Esophagus squamous epithelium (tissue), 4 donors: ENCODE measurements around the gene MYO3B.

Source experiments
- POLR2A ChIP-seq, 4 donors: fragments of 450-650 bp; IDR thresholded peaks; one replicate each; pipeline ENCODE4 v1.6.1; 2017; ENCODE audit warnings: antibody characterized with exemption in 4 of 4, mild to moderate bottlenecking in 4 of 4, moderate library complexity in 3 of 4
- TF ChIP-seq, protein P1 (sequence below), 6 experiments: fragments of 450-650 bp in 4 of 6; fragments of 200-600 bp in 2 of 6; sonication (generic) in 2 of 6; IDR thresholded peaks; one replicate each; pipeline ENCODE4 v1.5.1; 2016 to 2019; ENCODE audit warnings: antibody characterized with exemption in 6 of 6, mild to moderate bottlenecking in 4 of 6, moderate library complexity in 4 of 6

DNA sequence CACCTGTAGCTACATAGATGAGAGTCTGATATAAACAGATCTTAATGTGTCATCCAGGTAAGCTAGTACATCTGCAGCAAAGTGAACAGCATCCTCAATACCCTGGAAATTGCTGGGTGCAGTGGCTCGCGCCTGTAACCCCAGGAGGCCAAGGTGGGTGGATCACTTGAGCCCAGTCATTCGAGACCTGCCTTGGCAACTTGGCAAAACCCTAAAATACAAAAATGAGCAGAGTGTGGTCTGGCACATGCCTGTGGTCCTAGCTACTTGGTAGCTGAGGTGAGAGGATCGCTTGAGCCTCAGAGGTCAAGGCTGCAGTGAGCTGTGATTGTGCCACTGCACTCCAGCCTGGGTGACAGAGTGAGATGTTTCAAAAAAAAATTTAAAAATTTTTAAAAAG lies 303.3 kb downstream of the MYO3B start:
- TF ChIP-seq POLR2A (IDR thresholded peaks at IDR 0.05): no peak
- TF ChIP-seq, protein P1, sequence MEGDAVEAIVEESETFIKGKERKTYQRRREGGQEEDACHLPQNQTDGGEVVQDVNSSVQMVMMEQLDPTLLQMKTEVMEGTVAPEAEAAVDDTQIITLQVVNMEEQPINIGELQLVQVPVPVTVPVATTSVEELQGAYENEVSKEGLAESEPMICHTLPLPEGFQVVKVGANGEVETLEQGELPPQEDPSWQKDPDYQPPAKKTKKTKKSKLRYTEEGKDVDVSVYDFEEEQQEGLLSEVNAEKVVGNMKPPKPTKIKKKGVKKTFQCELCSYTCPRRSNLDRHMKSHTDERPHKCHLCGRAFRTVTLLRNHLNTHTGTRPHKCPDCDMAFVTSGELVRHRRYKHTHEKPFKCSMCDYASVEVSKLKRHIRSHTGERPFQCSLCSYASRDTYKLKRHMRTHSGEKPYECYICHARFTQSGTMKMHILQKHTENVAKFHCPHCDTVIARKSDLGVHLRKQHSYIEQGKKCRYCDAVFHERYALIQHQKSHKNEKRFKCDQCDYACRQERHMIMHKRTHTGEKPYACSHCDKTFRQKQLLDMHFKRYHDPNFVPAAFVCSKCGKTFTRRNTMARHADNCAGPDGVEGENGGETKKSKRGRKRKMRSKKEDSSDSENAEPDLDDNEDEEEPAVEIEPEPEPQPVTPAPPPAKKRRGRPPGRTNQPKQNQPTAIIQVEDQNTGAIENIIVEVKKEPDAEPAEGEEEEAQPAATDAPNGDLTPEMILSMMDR (IDR thresholded peaks at IDR 0.05): no peak
